CD1c-positive myeloid dendritic cell (primary cell): ENCODE data around the gene LYZL4.

Experiments
- DNase-seq: peaks from one replicate; pipeline ENCODE4 v3.0.0-alpha.2; 2016; ENCODE audit errors: extremely low spot score

The LYZL4 gene

DNA sequence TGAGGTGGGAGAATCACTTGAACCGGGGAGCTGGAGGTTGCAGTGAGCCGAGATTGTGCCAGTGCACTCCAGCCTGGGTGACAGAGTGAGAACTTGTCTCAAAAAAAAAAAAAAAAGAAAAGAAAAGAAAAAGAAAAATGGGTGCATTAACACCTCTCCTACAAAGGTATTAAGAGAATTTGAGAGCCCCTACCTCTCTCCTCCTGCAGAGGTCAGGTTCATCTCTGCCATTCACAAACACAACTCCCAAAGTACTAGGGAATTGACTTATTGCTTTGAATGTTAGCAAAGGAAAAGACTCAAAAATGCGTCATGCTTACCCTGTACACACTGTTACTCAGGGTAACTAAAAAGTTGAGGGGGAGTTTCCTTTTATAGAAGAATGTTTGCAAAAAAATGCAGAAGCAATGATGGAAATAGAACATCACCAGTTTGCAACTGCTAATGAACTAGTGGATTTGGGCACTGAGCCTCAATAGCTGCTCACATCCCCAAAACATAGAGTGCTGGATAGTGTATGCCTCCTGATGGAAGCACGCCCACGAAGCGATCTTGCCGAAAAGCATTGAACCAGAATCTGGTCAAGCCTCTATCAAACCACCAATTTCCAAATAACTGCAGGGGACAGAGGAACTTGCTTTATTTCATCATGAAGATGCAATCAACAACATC is 15.5 kb upstream of the LYZL4 start:
- peak; percentile 13 for DNase-seq

GRCh38 chr3:42424911-42425310 is 14.5 kb upstream of the LYZL4 start:
- DNase-seq = no peak

- DNase-seq = no peak
These were observed 11.7 kb upstream of the LYZL4 start for GRCh38 chr3:42421818-42422796.

GRCh38 chr3:42419563-42419962 is 9.2 kb upstream of the LYZL4 start:
- DNase-seq = no peak

DNA sequence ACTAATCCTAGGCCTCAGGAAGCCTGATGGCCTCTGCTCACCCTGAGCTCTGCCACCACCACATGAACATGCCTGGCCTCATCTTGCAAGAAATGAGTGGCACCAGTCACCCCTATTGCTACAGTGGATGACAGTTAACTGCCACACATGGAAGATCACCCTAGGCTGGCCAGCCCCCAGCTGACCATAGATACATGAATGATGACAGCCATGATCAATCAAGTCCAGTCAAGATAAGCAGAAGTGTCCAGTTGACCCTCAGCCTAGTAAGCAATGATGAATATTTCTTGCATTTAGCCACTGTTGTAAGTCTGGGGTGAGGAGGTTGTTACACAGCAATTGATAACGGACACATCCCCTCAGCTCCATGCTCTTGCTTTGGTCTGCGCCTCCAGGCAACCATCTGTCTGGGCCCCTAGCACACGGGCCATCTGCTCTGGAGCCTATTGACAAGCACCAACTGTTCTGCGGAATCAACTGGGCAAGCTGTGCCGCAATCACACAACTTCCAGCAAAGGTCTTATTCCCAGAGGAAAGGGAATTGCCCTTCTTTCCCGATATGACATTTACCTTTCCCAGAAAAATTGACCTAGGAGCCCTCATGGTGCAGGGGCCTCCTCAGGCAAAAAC is 2.2 kb upstream of the LYZL4 start:
- no peak for DNase-seq

DNA sequence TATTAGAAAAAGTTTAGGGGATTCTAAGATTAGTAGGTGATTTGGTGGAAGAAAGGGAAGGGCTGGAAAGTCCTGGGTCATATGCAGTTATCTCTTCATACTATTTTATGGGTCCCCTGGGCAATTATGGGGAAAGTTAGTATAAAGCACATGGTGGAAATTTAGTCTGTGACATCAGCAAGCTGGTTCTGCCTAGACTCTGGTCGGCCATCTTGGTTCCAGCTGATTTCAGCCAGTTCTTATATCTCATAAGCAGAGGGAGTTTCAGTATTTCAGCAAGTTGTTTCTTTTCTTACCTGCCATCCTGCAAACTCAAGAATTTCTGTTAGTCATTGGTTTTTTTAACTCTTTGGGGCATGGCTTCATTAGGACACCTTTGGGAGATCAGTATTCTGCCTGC is 1.0 kb upstream of the LYZL4 start:
- no peak for DNase-seq

GRCh38 chr3:42408156-42408555 is 2.3 kb downstream of the LYZL4 start:
- DNase-seq = no peak

- DNase-seq = no peak
These were observed 3.5 kb downstream of the LYZL4 start for GRCh38 chr3:42406727-42407450.

DNA sequence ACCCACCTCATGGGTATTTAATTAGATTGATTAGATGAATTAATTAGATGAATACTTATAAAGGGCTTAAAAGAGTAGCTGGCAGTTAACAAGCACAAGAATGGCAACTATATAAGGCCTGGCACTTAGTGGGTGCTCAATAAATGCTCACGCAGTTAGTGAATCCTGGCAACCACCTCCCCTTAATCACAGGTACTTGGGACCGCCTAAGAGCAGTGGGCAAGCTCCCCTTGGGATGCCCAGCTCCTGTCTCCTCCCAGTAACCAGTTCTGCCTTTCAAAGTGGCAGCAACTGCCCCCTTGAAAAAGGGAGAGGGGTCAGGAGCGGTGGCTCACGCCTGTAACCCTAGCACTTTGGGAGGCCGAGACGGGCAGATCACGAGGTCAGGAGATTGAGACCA is 4.6 kb downstream of the LYZL4 start:
- DNase-seq = no peak

DNA sequence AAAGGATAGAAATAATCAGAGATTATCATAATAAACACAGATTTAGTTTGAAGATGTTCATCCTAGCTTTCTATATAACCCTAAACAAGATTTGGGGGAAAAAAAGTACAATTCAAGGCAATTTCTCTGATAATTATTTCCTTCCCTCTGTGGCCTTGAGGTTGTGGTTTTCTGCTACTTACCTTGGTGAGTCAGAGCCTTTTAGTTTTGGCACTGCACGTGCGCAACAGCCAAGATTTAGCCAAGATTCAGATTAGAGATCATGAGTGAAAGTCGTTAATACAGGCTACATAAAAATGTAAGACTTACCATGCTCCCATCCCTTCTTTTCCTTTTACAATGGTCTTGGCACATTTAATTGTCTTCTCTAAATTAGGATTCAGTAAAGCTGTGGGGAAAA is 6.7 kb downstream of the LYZL4 start:
- no peak for DNase-seq

DNA sequence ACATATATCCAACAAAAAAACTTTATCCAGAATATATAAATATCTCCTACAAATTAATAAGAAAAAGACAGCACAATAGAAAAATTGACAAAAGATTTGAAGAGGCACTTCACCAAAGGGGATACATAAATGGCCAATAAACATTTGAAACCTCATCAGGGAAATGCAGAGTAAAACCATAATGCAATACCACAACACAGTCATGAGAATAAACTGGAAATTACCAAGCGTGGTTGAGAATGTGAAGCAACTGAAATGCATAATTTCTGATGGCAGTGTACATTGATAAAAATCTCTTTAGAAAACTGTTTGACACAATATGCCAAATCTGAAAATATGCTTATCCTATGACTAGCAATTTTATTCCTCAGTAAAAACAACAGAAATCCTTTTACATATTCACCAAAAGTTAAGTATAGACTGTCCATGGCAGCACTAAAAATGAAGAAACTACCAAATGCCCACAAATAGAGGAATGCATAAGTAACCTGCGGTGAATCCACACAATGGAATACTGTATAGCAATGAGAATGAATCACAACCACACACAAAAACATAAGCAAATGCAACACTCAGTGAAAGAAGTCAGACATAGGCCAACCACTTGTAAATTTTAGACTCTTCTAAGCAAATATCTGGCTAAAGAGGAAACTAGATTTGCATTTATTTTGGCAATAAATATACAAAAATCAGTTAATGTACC is 7.9 kb downstream of the LYZL4 start:
- DNase-seq = no peak

- no peak for DNase-seq
These were observed 12.3 kb downstream of the LYZL4 start for GRCh38 chr3:42398080-42398479.

GRCh38 chr3:42397644-42398043 is 12.8 kb downstream of the LYZL4 start:
- DNase-seq = no peak

DNA sequence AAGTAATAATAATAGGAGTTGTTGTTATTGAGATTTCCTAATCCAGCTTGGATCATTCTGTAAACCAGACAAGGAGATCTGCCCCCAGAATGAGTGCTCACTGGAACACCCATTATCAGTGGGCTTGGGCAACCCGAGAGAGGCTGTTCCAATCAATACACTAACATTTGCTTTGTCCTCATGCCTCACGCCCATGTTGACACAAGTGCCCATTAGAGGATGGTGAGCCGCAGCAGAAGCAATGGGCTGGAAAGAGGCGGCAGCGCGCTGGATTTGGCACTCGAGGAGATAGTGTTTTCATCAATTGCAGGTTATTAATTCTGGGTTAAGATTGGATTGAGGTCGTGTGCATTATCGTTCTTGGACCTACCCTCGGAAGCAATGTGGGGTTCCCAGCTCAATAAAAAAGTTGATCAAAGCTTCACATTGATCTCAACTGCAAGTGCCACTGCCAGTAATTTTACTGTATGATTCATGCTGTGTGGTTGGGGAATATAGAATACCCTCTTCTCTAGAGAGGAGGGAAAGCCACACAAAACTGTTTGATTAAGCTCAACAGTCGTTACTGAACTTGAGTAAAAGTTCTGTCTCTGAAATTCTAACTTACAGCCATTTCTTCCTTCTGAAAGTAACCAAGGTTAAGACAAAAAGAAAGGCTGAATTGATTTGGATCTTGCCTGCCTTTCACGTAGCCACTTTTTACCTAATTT is 15.7 kb downstream of the LYZL4 start:
- no peak for DNase-seq

- DNase-seq = no peak
These were observed 22.4 kb downstream of the LYZL4 start for GRCh38 chr3:42387802-42388651.

GRCh38 chr3:42381551-42382082 is 28.8 kb downstream of the LYZL4 start:
- no peak for DNase-seq

DNA sequence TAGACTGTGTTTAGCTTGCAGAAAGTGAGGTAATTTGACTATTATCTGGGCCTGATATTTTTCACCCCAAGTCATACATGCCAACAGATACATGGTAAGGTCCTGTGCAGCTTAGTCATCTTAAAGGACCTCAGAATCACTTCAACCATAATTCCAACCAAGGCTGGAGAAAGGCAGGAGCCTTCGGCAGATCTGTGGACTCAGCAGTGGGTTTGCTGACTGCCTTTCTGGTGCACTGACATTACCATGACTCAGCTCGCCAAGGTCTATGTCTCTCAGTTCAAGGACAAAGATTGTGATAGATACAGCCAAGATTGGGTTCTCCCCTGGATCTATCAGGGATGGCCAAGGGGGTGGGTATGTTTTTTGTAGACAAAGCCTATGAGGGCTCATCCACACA is 32.7 kb downstream of the LYZL4 start:
- no peak for DNase-seq

GRCh38 chr3:42376344-42376798 is 34.0 kb downstream of the LYZL4 start:
- DNase-seq = peak; percentile 34

DNA sequence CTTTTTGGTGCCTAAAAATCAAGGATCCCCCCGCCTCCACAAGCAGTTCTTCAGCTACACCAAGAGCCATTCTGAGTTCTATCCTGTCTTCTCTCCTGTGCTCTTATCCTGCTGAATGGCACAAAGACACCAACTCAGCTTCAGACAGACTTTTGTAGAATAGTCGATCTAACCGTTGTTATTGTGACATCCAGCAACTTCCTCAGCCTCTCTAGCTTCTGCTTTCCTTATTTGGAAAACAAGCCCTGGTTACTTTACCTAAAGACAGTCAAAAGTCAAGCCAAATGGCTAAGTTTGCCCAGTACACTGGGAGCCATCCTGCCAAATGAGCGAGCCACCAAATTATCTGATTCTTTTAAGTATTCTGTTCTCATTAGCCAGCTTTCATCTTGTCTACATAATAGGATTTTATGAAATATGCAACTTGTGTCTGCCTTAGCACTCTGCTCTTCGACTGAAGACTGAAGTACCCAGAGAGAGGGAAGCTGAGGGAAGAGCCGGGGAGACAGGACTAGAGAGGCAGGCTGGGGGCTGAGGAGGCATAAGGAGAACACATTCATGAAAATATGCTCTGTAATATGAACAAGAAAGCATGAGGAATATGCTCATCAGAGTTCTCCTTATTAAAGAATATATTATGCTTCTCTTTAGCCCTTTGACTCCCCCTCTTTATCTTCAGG is 35.1 kb downstream of the LYZL4 start:
- DNase-seq = peak; percentile 51
